Inflammatory macrophage treated with lipopolysaccharide for 1 hour (primary cell): ENCODE data around the gene NPAS2.

Experiments
- DNase-seq, 2 donors: peaks; one replicate each; pipeline ENCODE4 v3.0.0-alpha.2; 2020 to 2022

The NPAS2 gene

DNA sequence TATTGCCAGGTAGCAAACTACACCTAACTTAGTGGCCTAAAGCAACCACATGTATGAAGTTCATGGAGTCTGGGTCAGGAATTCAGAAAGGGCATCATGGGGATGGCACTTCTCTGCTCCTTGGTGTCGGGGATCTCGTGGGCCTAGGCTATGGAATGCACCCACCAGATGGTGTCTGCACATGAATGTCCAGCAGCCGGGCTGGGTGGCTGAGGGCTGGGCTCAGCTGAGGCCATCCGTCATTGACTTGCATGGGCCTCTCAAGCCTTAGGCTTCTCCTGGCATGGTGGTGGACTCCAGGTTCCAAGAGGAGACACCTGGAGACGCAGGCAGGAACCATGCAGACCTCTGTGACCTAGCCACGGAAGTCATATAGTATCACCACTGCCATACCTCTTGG is 156.1 kb downstream of the NPAS2 start:
- no peak for DNase-seq

DNA sequence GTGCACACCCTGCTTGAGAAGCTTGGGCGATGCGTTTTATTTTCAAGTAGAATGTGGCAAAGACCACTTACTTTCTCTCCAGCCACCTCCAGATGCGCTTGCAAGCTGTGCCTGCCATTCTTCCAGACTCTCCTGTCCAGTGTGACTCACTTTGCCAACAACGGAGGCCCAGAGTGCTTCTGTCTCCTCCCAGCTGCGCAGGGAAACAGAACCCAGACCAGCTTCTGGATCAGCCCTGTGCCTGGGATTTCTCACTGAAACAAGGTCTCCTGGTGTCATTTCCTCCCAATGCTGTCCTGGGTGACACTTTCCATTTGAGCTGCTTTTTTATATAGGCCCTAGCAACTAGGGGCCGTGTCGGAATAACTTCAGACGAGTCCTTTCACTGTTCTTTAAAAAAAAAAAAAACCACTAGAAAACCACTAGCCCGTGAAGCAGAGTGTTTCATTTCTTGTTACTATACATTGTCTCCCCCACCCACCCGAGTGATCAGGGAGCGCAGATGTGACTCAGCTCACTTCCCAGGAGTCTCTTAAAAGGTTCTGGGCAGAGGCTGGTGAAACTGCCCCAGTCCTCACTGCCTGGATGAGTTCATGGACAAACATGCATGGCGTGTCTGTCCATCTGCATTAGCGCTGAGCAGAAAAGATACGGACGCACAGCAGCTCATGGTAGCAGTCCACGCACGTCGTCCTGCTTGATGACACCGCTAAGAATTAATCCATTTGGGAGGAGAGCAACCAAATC is 156.9 kb downstream of the NPAS2 start:
- no peak for DNase-seq

GRCh38 chr2:100977511-100977910 is 157.6 kb downstream of the NPAS2 start:
- DNase-seq, result no peak

DNA sequence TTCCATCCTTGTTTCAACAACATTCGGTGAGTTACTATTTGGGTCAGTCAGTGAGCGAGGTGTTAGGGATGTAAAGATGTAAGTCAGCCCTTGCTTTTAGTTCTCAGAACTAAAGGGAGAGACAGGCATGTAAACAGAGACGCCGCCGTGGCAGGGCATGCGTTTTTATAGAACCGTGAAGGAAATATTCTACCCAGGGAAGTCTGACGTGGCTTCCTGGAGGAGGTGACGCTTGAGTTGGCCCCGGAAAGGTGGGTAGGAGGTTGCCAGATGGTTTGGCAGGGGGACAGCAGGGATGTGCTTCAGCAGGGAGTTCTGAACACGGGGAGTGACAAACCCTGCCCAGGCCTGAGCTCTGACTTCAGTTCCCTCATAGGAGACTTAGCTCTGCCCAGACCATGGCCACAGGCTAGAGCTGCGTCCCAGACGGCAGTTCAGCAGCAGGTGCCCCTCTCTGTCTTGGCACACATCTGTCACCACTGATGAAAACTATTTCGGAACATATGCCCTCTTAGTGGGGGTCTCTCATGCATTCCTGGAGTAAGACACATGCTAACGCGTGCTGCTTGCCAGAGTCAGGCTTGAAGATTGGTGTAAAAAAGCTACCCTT is 158.7 kb downstream of the NPAS2 start:
- no peak for DNase-seq

- no peak for DNase-seq
Measured at GRCh38 chr2:100980046-100980445, 160.1 kb downstream of the NPAS2 start.

- DNase-seq, result no peak
Measured at GRCh38 chr2:100981011-100981410, 161.1 kb downstream of the NPAS2 start.

GRCh38 chr2:100982431-100982861 is 162.5 kb downstream of the NPAS2 start:
- no peak for DNase-seq

- no peak for DNase-seq
Measured at GRCh38 chr2:100983201-100983600, 163.3 kb downstream of the NPAS2 start.

GRCh38 chr2:100983684-100984310 is 163.9 kb downstream of the NPAS2 start:
- DNase-seq, result no peak

DNA sequence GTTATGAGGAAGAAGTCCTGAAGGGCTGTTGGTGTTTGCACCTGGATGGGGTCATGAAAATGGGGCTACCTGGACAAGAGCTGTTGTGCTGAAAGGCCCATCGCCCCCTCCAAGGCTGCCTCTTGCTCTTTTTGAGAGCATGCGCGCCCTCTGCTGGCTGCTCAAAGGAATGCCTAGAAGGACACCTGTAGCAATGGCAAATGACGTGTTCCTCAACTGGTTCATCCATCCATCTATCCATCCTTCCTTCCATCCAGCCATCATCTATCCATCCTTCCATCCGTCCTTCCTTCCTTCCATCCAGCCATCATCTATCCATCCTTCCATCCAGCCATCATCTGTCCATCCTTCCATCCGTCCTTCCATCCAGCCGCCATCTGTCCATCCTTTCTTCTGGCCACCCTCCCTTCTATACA is 165.0 kb downstream of the NPAS2 start:
- peak; percentile 37 to 65 for DNase-seq

- no peak for DNase-seq
Measured at GRCh38 chr2:100986157-100986556, 166.2 kb downstream of the NPAS2 start.

DNA sequence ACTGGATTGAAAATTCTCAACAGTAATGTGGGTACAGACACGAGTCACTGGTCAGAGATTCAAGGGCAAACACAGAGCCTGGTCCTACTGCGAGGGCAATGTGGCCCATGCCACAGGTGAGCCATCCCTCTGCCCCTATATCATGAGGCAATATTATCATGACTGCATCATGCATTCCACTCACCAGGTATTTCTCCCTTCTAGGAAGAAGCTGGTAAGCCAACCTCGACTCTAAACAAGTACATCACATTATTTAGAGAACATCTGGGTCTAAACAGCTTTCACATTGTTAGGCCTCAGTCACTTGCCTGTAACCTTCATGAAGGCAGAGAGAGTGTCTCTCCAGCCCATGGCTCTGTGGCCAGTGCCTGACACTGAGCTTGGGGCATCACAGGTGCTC is 167.6 kb downstream of the NPAS2 start:
- no peak for DNase-seq

DNA sequence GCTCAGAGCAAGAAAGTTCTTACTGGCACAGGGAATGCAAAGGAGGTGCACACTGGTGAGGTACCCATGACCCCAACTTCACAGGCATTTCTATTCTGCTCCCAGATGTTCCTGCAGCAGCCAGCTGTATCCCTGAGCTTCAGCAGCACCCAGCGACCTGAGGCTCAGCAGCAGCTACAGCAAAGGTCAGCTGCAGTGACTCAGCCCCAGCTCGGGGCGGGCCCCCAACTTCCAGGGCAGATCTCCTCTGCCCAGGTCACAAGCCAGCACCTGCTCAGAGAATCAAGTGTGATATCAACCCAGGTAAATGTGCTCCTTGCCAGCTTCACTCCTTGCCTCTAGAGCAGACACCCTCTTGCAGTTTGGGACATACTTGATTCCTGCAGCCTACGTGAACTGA is 168.0 kb downstream of the NPAS2 start:
- no peak for DNase-seq

DNA sequence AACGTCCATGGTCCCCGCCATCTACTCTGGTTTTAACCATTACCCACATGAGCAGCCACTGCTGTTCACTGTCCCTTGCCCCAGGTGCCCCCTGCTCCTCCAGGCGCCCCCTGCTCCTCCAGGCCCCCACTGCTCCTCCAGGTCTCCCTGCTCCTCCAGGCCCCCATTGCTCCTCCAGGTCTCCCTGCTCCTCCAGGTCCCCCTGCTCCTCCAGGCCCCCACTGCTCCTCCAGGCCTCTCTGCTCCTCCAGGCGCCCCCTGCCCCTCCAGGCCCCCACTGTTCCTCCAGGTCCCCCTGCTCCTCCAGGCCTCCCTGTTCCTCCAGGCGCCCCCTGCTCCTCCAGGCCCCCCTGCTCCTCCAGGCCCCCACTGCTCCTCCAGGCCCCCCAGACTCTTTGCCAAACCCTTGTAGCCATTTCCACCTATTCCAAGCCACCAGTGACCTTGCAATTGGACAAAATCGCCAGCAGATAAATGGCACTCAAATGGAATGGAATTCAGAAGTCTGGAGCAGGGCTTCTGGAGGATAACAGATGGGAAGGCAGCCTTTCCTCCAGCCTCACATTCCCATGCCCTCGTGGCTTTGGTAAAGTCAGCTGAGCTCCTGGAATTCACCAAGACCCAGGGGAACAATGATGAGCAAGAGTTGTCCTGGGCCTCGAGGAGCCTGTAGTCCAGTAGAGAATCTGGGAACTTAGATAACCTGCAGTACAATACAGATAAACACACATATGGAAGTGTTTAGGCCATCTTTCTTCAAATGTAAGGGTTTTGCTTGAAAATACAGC is 168.9 kb downstream of the NPAS2 start:
- no peak for DNase-seq

GRCh38 chr2:100989666-100990065 is 169.7 kb downstream of the NPAS2 start:
- DNase-seq, result no peak

- no peak for DNase-seq
Measured at GRCh38 chr2:100990166-100990565, 170.2 kb downstream of the NPAS2 start.

- DNase-seq, result no peak
Measured at GRCh38 chr2:100990650-100991403, 170.9 kb downstream of the NPAS2 start.

DNA sequence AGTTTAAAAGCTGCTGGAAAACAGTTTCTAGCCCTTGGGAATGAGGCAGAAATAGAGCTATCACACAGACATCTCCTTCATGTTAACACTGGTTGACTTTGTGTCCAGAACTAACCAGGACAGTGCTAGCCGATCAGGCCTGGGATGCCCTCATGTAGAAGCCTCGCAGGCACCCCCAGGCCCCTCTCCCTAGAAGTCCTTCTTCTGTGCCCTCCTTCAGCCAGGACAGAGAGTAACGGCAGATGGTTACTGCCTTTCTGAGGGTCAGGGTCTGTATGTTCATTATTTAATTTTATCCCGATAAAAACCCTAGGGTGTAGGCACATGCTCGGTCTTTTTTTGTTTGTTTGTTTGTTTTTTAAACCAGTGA is 171.4 kb downstream of the NPAS2 start:
- DNase-seq, result no peak

DNA sequence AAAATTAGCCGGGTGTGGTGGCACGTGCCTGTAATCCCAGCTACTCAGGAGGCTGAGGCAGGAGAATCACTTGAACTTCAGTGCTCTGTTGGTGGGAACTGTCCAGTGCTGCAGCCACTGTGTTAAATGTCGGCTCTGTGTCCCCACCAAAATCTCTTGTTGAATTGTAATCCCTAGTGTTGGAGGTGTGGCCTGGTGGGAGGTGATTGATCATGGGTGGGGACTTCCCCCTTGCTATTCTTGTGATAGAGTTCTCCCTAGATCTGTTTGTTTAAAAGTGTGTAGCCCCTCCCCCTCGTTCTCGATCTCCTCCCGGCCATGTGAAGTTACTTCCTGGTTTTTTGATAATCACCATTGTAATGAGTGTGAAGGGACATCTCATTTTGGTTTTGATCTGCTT is 172.3 kb downstream of the NPAS2 start:
- DNase-seq, result peak in 1 of 2 donors; percentile 33

GRCh38 chr2:100993294-100993693 is 173.4 kb downstream of the NPAS2 start:
- DNase-seq, result no peak

DNA sequence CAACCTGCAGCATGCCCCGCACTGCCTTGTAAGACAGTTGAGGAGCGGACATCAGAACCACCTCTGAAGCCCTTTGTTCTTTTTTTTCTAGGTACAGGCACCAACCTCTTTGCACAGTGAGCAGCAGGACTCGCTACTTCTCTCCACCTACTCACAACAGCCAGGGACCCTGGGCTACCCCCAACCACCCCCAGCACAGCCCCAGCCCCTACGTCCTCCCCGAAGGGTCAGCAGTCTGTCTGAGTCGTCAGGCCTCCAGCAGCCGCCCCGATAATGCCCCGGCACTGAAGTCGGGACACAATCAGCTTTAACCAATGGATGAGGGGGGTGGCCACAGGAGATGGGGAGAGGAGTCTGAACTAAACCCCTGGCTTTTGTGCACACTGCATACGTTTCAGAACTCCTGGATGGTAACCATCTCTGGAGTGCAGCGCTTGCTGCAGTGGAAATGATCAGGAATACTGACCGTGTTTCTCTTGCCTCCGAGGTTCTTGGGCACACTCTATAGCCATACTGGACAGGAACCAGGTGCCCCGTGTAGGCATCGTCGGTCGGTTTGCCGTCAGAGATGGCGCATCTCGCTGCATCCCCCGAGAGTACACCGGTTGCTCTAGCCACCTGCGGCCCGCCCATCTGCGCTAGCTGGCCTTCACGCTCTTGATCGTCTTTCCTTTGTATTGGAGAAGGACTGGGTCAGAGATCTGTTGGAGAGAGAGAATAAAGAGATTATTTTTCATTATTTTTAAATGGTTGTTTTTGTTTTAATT is 175.6 kb downstream of the NPAS2 start:
- DNase-seq, result no peak
